IMR-90 (cell line): ENCODE results near the gene HSPA1L.
"Not testable (repeated sequence)": the region's sequence is repeated elsewhere in the genome, so short reads cannot be mapped to it uniquely, and the experiment has no call there.

Experiments
- CTCF ChIP-seq: conservative IDR thresholded peaks from 2 replicates; pipeline ENCODE4 v1.5.1; 2012; ENCODE audit warnings: mild to moderate bottlenecking, low read depth, low read length, improper control_type of control experiment
- POLR2A ChIP-seq: IDR thresholded peaks from 2 replicates; pipeline ENCODE4 v1.6.1; 2012; ENCODE audit warnings: mild to moderate bottlenecking, low read depth, low read length

GRCh38 chr6:31817929-31818511 is 2.9 kb upstream of the HSPA1L start:
- TF ChIP-seq CTCF, POLR2A: not testable (repeated sequence)
